NCI-H2171 treated with DMSO at 0.1 percent for 48 hours (cell line): ENCODE results near the gene LGALS4.
"Not testable (repeated sequence)": the region's sequence is repeated elsewhere in the genome, so short reads cannot be mapped to it uniquely, and the experiment has no call there.

Experiments
- DNase-seq: peaks from one replicate; lab custom pipeline; 2025; lab: John Stamatoyannopoulos, UW

Gene LGALS4

GRCh38 chr19:38842439-38843174 lies 29.9 kb upstream of the LGALS4 start:
- no peak for DNase-seq

- DNase-seq = no peak
Observed at GRCh38 chr19:38841787-38842438, 29.2 kb upstream of the LGALS4 start.

GRCh38 chr19:38841180-38841766 lies 28.5 kb upstream of the LGALS4 start:
- no peak for DNase-seq

- DNase-seq = no peak
Observed at GRCh38 chr19:38840583-38840968, 27.8 kb upstream of the LGALS4 start.

DNA sequence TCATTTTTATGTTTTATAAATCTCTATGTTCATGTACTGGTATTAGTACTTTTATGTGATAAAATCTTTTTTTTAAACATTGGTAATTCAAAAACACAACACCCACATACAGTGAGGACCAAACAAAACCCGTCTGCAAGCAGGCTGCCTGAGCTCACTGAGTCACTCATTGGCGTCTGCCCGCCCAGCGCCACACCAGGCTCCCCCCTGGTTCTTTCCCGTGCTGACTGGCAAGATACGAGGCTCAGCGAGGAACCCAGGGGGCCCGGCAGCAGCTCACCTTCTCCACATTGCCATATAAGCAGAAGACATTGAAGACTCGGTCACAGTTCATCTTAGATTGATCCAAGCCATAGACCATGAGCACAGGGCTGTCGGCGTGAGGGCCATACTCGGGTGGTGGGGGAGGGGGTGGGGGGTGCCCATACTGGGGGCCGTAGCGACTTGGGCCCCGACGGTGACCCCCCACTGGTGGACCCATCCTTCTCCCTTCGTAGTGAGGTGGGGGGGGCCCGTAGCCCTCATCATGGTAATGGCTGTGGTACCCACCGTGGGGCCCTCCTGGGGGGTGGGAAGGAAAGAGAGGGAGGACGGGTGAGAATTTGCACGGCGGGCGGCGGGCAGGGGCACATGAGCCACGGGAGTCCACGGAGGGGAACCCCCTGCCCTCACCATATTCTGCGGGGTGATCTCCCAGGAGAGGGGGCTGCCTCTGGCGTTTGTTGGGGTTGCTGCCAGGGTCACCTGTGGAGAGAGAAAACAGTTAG lies 27.3 kb upstream of the LGALS4 start:
- DNase-seq = no peak

- DNase-seq = no peak
Observed at GRCh38 chr19:38838986-38839761, 26.4 kb upstream of the LGALS4 start.

GRCh38 chr19:38838208-38838985 lies 25.7 kb upstream of the LGALS4 start:
- DNase-seq = no peak

- DNase-seq = no peak
Observed at GRCh38 chr19:38837656-38838121, 24.9 kb upstream of the LGALS4 start.

DNA sequence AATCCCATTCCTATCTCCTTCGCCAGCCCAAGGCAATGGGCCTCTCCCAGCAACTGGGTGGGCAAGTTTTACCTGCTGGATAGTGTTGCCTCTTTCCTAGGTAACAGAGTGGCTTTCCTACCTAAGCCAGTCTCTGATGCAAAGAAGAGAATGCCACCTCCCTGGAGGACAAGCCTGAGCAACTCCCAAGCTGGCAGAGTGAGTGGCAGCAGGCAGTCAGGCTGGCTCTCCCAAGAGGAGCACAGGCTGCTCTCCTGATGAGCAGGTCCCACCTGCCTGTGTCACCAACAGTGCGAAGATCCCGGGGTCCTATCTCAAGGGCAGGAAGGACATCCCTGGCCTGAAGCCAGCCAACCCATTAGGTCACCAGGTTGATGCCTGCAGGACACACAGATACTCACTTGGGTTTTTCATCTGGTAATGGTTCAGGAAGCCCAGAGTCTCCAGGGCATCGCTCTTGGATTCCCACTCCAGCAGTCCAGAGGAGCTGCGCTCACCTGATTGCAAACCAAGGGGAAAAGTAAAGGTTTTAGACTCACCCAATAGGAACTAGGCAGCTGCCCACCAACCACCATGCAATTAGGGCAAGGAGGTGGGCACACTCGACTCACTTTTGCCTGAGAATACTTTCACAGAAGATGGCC lies 24.4 kb upstream of the LGALS4 start:
- no peak for DNase-seq

GRCh38 chr19:38836159-38836982 lies 23.6 kb upstream of the LGALS4 start:
- DNase-seq = no peak

- DNase-seq = no peak
Observed at GRCh38 chr19:38834590-38834989, 21.8 kb upstream of the LGALS4 start.

- no peak for DNase-seq
Observed at GRCh38 chr19:38834104-38834490, 21.4 kb upstream of the LGALS4 start.

DNA sequence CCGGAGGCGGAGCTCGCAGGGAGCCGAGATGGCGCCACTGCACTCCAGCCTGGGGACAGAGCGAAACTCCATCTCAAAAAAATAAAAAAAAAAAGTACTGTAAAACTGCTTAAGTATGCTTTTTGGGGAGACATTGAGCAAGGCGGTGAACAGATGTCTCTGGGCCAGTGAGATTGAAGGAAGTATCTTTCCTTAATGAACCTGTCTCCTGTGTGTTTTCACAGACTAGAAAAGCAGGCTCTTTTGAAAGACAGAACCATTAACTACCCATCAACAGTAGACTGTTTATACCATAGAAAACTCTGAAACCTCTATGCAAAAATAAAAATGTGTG lies 20.3 kb upstream of the LGALS4 start:
- peak; percentile 72 for DNase-seq

DNA sequence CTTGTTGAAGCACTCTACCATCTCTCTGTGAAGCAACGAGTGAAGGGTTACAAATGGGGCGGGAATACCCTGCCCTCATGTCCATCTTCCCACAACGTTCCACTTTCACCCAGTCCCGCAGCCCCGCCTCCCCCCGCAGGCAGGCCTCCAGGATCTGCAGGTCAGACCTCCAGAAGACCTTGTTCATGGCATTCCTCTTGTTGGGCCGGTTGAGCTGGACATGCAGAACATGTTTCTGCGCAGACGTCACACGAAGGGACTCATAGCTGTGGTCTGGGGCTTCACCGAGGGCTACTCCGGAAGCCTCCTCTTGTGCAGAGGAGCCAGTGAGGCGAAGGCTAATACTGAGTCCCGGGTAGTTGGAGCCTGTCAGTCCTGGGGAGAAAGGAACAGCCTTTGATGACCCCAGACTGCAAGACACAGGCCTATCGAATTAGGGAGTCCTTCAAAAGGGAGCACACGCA lies 18.4 kb upstream of the LGALS4 start:
- no peak for DNase-seq

DNA sequence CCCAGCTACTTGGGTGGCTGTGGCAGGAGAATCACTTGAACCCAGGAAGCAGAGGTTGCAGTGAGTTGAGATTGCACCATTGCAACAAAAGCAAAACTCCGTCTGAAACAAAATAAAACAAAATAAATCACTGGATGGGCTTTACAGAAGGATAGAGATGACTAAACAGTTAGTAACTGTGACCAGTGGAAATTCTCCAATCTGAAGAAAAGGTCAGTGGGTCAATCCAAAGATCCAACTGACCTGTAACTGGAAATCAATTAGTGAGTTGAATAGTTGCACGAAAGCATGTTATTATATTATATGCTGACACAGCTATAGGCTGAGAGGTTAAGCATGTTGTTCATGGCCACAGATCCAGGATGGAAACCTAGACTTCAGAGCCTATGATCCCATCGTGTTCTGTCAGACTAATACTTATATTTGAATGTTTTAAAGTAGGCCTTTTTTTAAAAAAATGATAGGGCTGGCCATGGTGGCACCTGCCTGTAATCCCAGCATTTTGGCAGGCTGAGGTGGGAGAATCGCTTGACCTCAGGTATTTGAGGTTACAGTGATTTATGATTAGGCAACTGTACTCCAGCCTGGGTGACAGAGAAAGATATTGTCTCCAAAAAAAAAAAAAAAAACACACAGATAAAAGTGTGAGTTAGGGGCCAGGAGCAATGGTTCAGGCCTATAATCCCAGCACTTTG lies 17.4 kb upstream of the LGALS4 start:
- no peak for DNase-seq

DNA sequence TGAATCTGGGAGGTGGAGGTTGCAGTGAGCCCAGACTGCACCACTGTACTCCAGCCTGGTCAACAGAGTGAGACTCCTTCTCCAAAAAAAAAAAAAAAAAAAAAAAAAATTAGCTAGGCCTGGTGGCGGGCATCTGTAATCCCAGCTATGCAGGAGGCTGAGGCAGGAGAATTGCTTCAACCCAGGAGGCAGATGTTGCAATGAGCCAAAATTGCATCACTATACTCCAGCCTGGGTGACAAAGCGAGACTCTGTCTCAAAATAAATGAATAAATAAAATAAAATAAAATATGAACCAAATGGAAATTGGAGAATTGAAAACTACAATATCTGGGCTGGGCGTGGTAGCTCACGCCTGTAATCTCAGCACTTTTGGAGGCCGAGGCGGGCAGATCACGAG lies 16.5 kb upstream of the LGALS4 start:
- DNase-seq = not testable (repeated sequence)

DNA sequence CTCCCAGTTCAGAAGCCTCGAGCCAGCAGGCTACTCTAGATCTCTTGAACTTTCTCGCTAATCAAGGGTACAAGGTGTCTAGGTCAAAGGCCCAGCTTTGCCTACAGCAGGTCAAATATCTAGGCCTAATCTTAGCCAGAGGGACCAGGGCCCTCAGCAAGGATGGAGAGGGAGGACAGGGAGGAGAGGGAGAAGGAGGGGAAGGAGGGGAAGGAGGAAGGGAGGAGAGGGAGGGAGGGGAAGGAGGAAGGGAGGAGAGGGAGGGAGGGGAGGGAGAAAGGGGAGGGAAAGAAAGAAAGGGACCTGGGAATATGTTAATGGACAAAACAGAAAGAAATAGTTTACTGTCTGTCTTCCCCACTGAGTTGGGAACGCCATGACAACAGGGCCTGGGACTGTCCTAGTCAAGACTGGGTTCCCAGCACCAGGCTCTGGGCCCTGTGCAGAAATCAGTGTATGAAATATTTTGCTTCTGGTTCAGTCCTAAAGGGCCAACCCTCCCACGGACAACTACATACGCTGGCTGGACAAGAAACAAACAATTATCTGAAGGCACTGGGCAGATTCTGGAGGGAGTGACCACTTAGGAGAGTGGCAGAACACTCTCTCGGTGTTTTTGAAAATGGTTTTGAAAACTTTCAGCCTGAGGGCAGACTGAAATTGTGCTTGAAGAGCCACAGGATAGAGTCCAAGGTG lies 14.3 kb upstream of the LGALS4 start:
- no peak for DNase-seq

DNA sequence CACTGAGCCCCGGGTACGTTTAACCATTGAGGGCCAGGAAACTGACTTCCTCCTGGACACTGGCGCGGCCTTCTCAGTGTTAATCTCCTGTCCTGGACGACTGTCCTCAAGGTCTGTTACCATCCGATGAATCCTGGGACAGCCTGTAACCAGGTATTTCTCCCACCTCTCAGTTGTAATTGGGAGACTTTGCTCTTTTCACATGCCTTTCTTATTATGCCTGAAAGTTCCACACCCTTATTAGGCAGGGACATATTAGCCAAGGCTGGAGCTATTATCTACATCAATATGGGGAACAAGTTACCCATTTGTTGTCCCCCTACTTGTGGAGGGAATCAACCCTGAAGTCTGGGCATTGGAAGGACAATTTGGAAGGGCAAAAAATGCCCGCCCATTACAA lies 13.2 kb upstream of the LGALS4 start:
- not testable (repeated sequence) for DNase-seq
